HG02642 (cell line): ENCODE results near the gene PTPRC.

Source experiments
- ATAC-seq: cut with Tn5 transposase; IDR thresholded peaks from one replicate; pipeline ENCODE4 v1.9.1; 2021; ENCODE audit warnings: mild to moderate bottlenecking; ENCODE audit not compliant: unreplicated experiment, poor library complexity

The PTPRC gene

GRCh38 chr1:198667807-198668206, 29.0 kb downstream of the PTPRC start:
- no peak for ATAC-seq

GRCh38 chr1:198669023-198669698, 30.3 kb downstream of the PTPRC start:
- peak; percentile 89 for ATAC-seq

- no peak for ATAC-seq
Observed at GRCh38 chr1:198669771-198670170, 30.9 kb downstream of the PTPRC start.

- ATAC-seq, result peak; percentile 52
Observed at GRCh38 chr1:198671136-198671535, 32.3 kb downstream of the PTPRC start.

- ATAC-seq, result no peak
Observed at GRCh38 chr1:198672124-198672523, 33.3 kb downstream of the PTPRC start.

GRCh38 chr1:198674009-198674408, 35.2 kb downstream of the PTPRC start:
- no peak for ATAC-seq

- no peak for ATAC-seq
Observed at GRCh38 chr1:198676253-198676652, 37.4 kb downstream of the PTPRC start.

- ATAC-seq, result no peak
Observed at GRCh38 chr1:198677027-198677426, 38.2 kb downstream of the PTPRC start.

- ATAC-seq, result no peak
Observed at GRCh38 chr1:198677871-198678270, 39.0 kb downstream of the PTPRC start.

GRCh38 chr1:198678301-198678836, 39.5 kb downstream of the PTPRC start:
- no peak for ATAC-seq

GRCh38 chr1:198678901-198679329, 40.1 kb downstream of the PTPRC start:
- no peak for ATAC-seq

GRCh38 chr1:198679535-198680173, 40.8 kb downstream of the PTPRC start:
- no peak for ATAC-seq

- ATAC-seq, result no peak
Observed at GRCh38 chr1:198680174-198680875, 41.5 kb downstream of the PTPRC start.

GRCh38 chr1:198681252-198681651, 42.4 kb downstream of the PTPRC start:
- no peak for ATAC-seq

- ATAC-seq, result peak; percentile 98
Observed at GRCh38 chr1:198681831-198682759, 43.3 kb downstream of the PTPRC start.

GRCh38 chr1:198682850-198683249, 44.0 kb downstream of the PTPRC start:
- no peak for ATAC-seq

- no peak for ATAC-seq
Observed at GRCh38 chr1:198683449-198683848, 44.6 kb downstream of the PTPRC start.

- ATAC-seq, result no peak
Observed at GRCh38 chr1:198686069-198686728, 47.4 kb downstream of the PTPRC start.

- no peak for ATAC-seq
Observed at GRCh38 chr1:198687429-198687828, 48.6 kb downstream of the PTPRC start.

GRCh38 chr1:198691063-198691462, 52.2 kb downstream of the PTPRC start:
- no peak for ATAC-seq
